ENCODE results near the gene SORBS1.

The SORBS1 gene

GRCh38 chr10:95561177-95561863 is at the start of gene SORBS1:
SORBS1 (minus strand) TSS chr10:95561371; CDS start chr10:95441135, 120,236 bp downstream.
- DNase-seq (ENCODE audit: low read depth), result peak; percentile 95

DNA sequence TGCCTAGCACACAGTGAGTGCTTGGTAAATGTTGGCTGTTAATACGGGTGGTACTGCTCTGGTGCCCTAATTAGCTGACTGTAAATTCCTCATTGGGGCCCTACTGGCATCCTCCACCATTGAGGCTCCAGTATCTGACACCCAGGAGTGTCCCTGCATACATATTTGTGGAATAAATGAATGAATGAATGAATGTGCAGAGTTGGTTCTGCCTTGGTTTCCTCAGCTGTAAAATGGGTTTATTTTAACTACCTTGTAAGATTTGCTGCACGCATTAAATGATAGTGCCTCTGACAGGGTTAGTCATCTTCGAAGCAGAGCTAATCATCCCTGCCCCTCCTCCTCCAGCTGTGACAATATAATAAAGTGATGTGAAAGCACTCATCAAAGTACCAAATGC is 49.6 kb upstream of the SORBS1 start:
- DNase-seq (ENCODE audit: low read depth), result no peak

DNA sequence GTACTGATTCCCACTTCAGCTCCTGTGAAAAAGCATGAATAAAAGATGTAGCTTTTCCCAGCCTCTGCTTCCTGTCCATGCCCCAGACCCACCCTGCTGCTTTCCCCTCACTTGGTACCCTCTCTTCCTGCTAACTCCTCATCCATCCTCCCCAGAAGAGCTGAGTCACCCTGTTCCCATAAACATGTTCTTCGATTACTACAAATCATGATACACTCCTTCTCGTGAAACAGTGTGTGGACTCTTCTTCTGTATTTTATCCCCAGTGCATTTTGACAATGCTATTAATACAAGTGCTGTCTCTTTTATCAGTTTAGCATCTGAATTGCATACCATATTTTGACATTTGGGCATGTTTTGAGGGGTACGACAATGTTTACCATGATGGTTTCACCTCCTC is 45.8 kb upstream of the SORBS1 start:
- DNase-seq (ENCODE audit: low read depth), result peak; percentile 35

DNA sequence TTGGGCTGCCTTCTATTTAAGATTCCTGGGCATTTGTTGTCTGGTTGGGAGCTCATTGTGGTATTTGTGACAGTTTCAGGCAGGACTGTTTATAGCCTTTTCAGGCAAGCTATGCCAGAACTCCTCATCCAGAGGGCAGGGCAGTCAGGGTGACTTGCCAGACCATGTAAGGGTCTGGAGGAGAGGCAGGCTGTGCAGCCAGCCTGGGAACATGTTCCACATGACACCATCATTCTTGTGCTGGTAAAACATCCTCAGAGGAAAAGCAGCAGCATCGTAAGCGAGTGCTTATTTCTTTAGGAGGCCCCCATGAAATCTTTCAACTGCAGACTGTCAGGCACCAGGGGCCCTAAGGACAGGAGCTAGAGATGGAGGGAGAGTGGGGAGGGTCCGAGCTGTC is 44.0 kb upstream of the SORBS1 start:
- no peak for DNase-seq (ENCODE audit: low read depth)

DNA sequence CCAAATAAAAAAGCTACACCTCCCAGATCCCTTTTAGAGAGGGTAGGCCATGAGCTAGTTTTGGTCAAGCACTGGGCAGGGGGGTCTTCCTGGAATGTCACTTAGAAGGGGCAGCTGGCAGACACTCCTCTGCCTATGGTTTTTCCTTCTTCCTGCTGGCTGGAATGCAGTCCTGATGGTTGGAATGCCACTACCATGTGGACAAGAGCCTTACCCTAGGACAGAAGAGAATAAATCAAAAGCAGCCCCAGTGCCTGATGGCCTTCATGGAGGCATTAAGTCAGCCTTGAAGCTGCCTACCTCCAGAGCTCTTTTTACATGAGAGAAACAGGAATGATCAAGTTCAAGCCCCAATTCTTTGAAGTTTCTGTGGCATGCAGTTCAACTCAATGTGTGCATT is 43.5 kb upstream of the SORBS1 start:
- no peak for DNase-seq (ENCODE audit: low read depth)

- no peak for DNase-seq (ENCODE audit: low read depth)
Measured at GRCh38 chr10:95602382-95602781, 41.2 kb upstream of the SORBS1 start.

DNA sequence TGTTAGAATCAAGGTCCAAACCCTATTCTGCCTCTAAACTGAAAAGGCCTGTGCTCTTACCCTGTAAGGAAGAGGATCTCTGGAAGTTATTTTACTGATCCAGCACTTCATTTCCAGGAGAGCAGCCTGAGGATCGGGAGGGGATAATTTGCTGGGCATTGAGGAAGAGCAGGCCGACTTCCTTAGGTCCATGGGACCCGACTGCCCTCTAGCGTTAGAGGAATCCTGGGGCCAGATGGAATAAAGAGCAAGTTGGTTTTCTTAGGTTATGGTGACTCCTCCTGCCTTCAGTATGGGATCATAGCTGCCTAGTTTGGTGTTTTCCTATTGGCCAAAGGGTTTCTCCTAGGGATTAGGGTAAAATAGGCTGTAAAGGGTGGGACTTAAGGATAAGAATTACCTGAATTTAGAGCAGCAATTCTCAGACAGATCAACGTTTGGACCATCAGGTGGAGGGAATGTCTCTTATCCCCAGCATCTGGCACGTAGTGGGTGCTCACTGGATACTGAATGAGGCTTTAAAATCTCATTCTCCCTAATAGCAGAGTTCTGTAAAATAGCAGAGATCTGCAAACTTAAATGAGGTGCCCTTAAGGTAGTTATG is 40.0 kb upstream of the SORBS1 start:
- peak; percentile 86 for DNase-seq (ENCODE audit: low read depth)

GRCh38 chr10:95600158-95600557 is 39.0 kb upstream of the SORBS1 start:
- no peak for DNase-seq (ENCODE audit: low read depth)

DNA sequence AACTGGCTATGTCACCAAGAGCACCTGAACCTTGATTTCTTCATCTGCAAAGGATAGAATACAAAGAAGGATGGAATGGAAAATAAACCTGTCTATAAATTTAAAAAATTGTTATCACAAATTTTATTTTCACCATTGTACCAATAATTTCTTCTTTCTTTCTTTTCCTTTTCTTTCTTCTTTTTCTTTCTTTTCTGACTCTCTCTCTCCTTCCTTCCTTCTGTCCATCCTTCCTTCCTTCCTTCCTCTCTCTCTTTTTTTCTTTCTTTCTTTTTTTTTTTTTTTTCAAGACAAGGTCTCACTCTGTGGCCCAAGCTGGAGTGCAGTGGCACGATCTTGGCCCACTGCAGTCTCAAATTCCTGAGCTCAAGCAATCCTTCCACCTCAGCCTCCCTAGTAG is 36.6 kb upstream of the SORBS1 start:
- no peak for DNase-seq (ENCODE audit: low read depth)

DNA sequence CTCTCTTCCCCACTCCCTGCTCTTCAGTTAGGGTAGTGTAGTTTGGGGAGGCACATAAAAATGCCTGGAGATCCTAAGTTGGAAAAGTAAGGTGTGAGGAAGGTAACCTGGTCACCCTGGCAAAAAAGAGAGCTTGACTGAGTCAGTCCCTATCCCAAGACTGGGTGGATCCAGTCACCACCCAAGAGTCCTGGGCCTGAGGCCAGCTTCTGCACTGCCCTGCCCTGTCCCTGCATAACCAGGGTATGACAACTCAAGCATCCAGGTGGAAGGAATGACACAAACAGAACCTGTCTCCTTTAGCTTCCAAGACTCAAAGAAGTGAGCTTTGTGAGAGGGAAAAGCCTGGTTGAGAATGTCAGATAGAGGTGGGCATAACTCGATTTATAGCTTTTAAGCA is 26.9 kb upstream of the SORBS1 start:
- DNase-seq (ENCODE audit: low read depth), result no peak

GRCh38 chr10:95579835-95580535 is 18.8 kb upstream of the SORBS1 start:
- no peak for DNase-seq (ENCODE audit: low read depth)

DNA sequence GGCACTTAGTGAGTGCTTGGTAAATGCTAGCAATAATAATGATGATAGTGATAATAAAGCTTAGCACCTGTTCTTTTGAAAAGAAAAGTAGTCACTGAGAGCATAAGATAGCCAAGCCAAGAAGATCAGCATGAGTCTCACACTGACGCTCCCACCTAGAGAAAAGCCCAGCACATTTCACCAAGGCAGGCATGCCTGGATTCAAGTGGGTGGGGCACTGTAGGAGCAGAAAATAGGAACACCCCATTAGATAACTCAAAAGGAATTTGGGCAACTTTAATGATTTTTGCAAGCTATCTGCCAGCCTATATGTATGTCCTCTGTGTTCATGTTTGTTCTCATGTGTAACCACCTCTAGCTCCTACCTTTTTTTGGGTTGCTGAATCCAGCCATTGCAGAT is 18.1 kb upstream of the SORBS1 start:
- DNase-seq (ENCODE audit: low read depth), result no peak

- DNase-seq (ENCODE audit: low read depth), result no peak
Measured at GRCh38 chr10:95578619-95579018, 17.4 kb upstream of the SORBS1 start.

DNA sequence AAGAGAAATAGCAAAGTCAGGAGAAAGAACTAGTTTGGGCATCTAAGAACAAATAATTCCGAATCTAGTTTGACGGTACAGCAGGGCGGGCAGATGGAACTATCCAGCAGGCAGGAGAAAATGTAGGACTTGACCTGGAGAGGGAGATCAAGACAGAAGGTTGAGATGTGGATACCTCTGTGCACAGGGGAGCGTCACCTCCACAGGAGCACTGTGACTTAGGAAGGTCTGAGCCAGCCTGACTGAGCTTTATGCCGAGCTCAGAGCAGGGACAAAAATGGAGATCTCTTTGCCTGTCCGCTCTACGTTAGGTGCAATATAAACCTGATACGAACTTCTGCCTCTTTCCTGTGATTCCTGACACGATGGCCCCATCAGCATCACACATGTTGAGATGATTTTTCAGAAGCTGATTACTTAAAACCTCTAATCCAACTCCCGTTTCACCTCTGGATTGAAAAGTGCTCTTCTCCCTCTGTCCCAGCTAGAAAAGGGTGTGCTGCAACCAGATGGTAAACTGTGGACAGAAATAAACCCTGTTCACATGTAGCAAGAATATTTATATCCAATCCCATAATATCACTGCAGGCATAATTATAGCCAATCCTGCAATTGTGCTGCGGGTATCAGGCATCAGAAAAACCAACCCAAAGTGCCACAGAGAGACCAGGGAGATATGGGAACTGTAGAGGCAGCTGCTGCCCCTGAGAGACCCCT is 13.6 kb upstream of the SORBS1 start:
- no peak for DNase-seq (ENCODE audit: low read depth)

DNA sequence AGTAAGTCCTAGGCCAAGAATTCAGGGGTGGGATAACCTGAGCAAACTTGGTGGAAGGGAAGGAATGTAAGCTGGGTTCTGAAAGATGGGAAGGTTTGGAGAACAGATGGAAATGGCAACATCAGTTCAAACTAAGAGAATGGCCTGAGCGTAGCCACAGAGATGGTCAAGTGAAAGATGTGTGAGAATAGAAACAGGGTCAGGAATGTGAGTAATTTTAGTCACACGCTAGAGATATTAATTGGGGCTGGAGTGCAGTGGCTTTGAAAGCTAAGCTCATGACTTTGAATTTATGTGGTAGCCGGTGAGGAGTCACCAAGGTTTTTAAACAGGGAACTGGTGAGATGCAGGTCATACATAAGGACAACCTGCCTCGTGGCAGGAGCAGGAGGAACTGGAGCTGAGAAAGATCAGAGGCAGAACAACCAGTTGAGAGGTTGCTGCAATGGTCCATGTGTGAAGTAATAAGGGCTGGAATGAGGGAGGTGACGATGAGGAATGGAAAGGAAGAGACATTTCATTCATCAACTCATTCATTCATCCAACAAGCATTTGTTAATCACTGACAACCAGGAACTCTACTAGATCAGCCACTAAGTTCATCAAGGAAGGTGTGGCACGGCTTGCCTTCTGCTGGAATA is 12.9 kb upstream of the SORBS1 start:
- no peak for DNase-seq (ENCODE audit: low read depth)

- DNase-seq (ENCODE audit: low read depth), result no peak
Measured at GRCh38 chr10:95573527-95573926, 12.4 kb upstream of the SORBS1 start.

DNA sequence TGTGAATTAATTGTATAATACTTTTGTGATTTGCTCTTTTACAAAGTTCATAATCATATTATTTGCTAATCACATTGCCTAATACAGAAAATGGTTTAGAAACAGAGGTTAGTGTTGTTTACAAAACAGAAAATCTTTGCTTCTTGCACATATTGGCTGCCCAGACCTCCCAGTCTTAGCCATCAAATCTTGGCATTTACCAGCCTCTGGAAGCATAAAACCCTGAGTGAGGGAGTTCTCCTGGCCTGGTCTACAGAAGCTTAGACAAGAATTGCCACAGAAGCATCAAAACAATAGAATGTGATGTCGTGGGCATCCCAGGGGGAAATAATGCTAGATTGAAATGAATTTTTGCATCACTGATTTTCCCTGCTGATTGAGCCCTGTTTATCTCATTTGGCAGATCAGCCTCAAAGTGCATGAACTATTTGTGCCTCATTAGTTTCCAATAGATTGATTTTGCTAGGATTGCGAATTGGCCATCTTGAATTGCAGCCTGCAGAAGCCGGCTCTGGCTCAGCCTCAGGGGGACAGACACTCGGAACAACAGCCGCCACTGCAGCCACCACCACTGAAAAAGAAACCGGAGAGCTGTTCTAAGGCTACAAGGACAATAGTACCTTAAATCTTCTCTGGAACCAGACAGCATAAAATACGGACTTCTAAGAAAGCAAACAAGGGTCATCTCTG is 11.1 kb upstream of the SORBS1 start:
- DNase-seq (ENCODE audit: low read depth), result no peak

GRCh38 chr10:95571390-95571789 is 10.2 kb upstream of the SORBS1 start:
- DNase-seq (ENCODE audit: low read depth), result no peak

DNA sequence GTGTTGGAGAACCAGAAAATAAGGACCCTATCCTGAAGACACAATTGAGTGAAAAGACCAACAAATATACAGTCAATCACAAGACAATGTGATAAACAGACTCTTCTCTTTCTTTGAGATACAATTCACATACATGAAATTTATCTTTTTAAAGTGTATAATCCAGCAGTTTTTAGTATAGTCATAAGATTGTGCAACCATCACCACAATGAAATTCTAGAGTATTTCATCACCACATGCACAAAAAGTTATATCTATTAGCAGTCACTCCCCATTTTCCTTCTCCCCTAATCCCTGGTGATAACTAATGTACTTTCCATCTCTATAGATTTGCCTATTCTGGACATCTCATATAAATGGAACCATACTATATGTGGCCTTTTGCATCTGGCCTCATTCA is 8.2 kb upstream of the SORBS1 start:
- peak; percentile 42 for DNase-seq (ENCODE audit: low read depth)

- DNase-seq (ENCODE audit: low read depth), result peak; percentile 9
Measured at GRCh38 chr10:95567903-95568630, 6.9 kb upstream of the SORBS1 start.

DNA sequence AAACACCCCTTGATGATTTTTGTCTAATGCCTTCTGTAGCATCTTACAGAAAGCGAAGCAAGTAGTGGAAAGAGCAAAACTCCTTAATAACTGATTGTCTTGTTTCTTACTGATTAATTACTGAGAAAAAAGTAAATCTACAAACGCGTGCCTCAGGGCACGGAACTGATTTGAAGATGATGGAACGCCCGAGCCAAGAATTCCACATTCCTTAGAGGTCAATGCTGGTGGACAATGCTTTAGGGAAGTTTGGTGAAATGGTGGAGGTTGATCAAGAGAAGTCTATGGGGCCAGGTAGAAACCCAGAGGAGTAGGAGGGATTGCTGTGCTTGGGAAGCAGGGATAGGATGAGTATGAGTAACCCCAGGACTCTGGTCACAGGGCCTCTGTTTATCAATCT is 5.0 kb upstream of the SORBS1 start:
- no peak for DNase-seq (ENCODE audit: low read depth)

Measured in iris pigment epithelial cell (primary cell).